CD4-positive, alpha-beta T cell treated with Interleukin-15 for 4 hours (primary cell): Measurements from ENCODE around the gene GJD2.

Source experiments
- DNase-seq: peaks from one replicate; pipeline ENCODE4 v3.0.0-alpha.2; 2020; ENCODE audit warnings: low spot score

The GJD2 gene

DNA sequence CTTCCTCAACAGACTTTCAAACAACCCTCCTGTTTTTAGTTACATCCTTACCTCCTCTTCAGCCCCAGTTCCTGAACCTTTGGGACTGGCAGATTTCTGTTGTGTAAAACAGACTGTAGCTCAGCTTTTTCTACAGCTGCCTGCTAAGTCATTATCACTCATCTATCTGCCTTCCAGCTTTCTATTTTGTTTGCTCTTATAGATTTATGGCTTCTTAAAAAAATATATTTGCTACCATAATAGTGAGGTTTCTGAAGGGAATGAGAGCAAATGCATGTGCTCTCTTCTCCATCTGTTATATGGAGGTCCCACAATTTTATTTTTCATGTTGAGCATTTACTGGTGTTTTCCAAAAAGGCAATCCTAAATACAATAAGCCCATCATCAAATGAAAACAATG, 18.2 kb upstream of the GJD2 start:
- DNase-seq = no peak

DNA sequence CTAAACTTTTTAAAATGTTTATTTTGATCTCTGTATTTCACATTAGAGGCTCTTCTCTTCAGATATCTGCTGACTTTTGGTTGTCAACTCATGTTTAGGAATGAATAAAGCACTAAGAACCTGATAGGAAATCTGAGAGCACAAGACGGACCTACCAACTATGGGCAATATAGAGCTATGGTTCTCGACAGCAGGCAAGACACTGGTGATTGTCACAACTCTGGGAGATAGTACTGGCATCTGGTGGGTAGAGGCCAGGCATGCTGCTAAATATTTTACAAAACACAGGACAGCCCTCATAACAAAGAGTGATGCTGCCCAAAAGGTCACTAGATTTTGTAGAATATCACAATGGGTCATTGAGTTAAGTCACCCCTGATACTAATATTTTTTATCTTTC, 17.5 kb upstream of the GJD2 start:
- DNase-seq = no peak

GRCh38 chr15:34769711-34770110, 14.9 kb upstream of the GJD2 start:
- no peak for DNase-seq

DNA sequence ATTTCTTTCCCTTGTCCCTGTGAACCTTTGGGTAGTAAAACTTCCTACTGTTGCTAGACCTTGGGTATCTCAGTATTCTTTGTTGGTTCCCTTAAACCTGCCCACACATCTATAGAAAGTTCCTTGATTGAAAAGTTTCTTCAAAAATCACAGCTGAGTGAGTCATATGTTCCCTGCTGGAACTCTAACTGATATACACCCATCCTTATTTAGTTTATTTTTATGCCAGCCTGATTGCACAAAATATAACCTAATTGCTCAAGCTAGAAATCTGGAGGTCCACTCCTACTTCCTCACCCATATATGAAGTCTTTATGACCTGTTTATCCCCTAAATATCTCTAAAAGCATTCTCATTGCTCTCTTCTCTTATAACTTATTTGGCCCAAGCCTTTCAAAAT, 13.7 kb upstream of the GJD2 start:
- no peak for DNase-seq

DNA sequence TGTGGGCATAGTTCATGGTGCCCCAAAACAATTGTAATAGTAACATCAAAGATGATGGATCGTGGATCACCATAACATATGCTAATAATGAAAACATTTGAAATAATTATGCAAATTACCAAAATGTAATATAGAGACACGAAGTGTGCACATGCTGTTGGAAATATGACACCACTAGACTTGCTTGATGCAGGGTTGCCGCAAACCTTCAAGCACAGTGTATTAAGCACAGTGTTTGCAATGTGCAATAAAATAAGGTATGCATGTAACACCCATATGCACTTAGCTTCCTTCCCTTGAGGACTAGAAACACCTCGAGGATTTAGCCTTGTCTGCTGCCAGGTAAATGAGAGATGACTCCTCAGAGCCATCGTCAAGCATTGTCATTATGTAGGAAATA, 10.9 kb upstream of the GJD2 start:
- DNase-seq = no peak

DNA sequence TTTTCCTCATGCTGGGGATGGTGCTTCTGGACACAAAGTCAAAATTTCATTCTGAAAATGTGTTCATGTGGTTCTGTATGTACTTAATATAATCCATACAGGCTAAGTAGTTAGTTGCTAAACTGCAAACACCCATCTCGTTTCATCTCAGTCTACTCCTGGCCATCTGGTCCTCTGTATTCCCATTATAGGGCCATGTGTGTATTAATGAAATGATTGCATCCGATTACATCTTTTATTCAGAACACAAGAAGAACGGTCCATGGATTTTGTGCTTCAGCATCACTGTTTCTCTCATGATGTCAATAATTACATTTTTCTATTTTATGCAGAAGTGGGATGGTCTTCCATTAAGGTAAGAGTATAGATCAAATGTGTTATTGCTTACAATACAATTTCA, 6.1 kb upstream of the GJD2 start:
- DNase-seq = no peak

GRCh38 chr15:34759992-34760391, 5.2 kb upstream of the GJD2 start:
- DNase-seq = no peak

DNA sequence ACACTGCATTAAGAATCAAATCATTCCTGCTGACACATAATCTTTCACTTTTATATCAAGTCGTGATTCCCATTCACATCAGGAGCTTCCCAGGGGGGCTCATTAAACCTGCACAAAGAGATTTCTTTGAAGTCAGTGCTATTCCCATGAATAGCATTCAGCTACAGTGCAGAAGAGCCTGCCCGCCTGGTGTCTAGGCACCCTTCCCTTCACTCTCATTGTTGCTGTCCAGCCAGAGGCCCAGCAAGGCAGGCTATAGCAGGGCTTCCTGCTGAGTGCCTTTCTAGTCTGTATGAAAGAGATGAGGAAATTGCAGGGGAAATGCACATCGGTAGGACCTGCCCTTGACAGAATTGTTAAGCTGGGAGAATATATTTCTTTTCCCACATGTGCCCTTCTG, 4.5 kb upstream of the GJD2 start:
- DNase-seq = no peak

DNA sequence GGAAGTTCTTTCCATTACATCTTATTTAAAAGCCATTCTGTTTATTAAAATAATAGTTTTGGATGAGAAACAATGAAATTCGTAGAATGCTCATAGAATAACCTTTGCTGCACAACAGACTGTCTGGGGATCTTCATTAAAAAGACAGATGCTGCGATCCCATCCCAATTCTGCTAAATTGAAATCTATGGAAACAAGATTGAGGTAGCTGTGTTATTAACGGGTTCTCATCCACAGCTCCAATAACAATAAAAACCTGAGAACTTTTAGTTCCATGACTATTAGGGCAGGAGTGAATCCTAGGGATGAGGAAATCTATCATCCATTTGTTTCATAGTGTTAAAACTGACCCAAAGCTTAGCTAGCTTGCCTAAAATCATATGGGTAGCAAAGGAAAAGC, 2.5 kb upstream of the GJD2 start:
- DNase-seq = no peak

- DNase-seq = no peak
These were observed 598 bp upstream of the GJD2 start for GRCh38 chr15:34755419-34755773.

- no peak for DNase-seq
These were observed 612 bp downstream of the GJD2 start for GRCh38 chr15:34754171-34754601.

- DNase-seq = no peak
These were observed 1.4 kb downstream of the GJD2 start for GRCh38 chr15:34753236-34753894.

DNA sequence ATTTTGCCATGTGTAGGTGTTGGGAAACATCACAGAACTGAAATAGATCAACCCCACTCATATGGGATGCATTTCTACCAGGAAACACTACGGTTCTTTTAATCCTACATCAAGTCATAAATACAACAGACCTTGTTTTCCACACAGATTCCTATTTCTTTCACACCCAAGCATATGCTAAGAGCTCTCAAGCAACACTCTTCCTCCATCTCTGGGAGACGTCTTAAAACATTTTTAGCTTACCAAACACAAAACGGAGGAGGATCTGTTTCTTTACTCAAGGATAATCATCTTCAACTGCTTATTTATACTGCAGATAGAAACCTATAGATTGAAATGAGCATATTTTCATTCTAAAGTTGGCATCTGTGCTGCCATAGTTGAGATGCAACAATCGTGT, 5.1 kb downstream of the GJD2 start:
- no peak for DNase-seq

GRCh38 chr15:34739346-34739745, 15.5 kb downstream of the GJD2 start:
- DNase-seq = no peak

GRCh38 chr15:34738002-34738401, 16.8 kb downstream of the GJD2 start:
- no peak for DNase-seq

GRCh38 chr15:34737477-34737876, 17.3 kb downstream of the GJD2 start:
- DNase-seq = no peak

DNA sequence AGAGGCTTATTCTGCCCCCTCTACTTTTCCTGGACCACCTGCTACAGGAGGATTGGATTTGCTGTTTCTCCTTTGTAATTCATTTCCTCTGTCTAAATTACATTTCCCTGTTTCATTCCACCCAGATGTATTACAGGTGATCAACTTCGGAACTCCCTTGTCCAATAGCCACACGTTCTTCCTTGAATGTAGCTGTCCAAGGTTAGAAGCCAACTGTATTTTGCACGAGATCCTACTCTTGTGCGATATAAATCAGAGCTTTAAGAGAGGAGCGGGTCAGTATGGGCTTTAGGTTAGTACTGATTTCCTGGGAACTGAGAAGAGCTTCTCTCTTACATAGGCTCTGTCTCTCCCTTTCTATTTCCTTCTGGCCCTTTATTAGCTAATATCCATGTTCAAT, 20.5 kb downstream of the GJD2 start:
- DNase-seq = no peak

DNA sequence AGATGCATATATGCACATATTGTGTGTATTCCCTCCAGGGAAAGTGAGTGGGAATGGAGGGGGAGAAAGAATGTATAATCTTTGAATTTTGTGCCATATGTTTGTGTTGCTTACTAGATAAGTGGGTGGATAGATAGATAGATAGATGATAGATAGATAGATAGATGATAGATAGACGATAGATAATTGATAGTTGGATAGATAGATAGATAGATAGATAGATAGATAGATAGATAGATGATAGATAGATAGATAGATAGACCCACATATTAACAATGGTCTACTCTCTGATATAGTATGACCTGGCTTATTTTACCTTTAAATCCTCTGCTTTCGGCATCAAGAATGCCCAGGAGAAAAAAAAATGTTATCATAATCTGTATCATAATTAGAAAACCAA, 21.2 kb downstream of the GJD2 start:
- DNase-seq = no peak

DNA sequence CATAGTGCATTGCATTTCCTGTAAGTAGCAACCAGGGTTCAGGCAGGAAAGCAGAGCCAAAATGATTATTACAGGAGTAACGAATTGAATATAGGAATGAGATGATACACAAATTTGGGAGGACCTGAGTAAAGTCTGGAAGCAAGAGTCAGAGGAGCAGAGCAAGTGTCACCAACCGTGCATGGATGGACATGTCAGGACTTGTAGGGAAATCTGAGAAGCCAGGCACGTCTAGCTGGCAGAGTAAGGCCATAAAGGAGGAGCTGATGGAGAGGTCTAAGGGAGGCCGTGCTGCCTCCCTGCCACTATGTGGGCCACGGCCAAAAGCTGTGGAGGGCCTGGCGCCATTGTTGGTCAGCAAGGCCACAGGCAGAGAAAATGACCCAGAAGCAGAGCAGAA, 22.4 kb downstream of the GJD2 start:
- no peak for DNase-seq

DNA sequence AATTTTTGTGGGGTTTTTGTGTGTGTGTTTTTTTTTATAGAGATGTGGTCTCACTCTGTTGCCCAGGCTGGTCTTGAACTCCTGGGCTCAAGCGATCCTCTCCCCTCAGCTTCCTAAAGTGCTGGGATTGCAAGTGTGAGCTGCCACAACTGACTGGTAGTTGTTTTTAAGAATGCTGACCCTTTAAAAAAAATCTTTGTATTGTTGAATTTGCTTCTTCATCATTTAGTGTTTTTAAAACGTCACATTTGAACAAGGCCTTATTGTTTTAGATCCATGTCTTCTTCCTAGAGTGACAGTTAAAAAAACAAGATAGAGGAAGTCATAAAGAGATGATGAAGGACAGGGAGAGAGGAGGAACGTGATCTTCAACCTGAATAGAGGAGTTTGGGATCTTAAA, 24.1 kb downstream of the GJD2 start:
- no peak for DNase-seq

- no peak for DNase-seq
These were observed 24.9 kb downstream of the GJD2 start for GRCh38 chr15:34729886-34730285.

- DNase-seq = no peak
These were observed 25.7 kb downstream of the GJD2 start for GRCh38 chr15:34729056-34729455.

DNA sequence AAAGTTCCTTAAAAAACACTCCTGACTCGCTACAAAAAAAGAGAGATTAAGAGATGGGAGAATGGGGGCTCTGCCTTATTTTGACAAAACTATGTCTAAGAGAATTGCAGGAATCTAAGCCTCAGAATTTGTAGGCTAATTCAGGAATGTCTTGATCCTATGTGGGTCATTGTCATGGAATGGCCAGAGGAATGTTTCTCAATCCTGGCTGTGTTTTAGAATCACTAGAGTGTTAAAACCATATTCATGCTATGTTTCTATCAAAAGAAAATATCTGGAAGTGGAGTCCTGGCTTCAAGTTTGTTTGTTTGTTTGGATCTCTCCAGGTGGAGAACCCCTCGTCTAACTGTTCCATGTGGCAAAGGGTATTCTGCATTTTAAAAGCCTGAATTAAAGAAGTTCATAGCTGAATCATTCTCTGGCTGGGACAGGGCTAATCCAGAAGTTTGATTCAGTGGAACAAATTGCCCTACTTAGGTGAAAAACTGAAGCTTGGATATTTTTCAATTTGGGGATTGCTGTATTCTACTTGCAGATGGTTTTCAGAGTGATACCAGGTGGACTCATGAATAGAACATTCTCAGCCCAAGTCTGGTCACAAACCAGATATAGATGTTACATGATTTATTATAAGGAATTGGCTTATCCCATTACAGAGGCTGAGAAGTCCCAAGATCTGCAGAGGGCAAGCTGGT, 28.2 kb downstream of the GJD2 start:
- no peak for DNase-seq

- no peak for DNase-seq
These were observed 29.2 kb downstream of the GJD2 start for GRCh38 chr15:34725556-34725955.
